ENCODE data around the gene MTMR10. TPM values are rescaled to one million over a fixed set of nuclear protein-coding genes. Genes with fewer than 3 reads are reported as not detected.

Gene MTMR10
- total and polyA plus RNA-seq, 2 donors (not counting 3 experiments of a cell fraction or from before 2014, with no cell fraction given) = 48.3 to 88.5 TPM

DNA sequence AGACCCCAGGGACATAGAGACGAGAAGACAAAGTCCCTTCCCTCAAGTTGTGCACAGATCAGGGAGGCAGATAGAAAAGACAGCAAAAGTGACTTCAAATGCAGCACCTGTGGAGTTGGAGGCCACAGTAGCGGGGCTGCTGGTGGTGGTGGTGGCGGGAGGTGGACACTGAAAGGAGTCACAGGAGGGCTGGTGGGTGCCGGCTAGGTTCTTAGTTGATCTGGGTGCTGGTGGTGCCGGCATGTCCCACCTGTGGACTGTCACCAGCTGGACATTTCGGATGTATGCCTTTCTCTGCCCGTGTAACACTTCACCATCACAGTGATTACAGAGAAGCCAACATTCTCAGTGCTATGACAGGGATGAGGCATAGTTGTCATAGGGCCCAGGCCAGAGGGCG is 49.2 kb upstream of the MTMR10 start:
- no peak overlapping the region for H3K4me3 ChIP-seq (replicated peaks in 1 of 3; ENCODE audit: insufficient read depth in 1 of 3, low read depth in 1 of 3, low read length in 3 of 3)
- no TSS peak for BruUV-seq (replicated peaks)
- no peaks in the 10 kb centered on the region for H3K79me2 ChIP-seq (ENCODE audit: control insufficient read depth, insufficient read depth, low read length)
- dilution Hi-C loops (cut with MboI; ENCODE audit: extremely low pct_ligation_motif_present, low sequenced_read_pairs) (no loop called here), intact Hi-C loops (cut with micrococcal nuclease) (no loop called here)
- ChIA-PET POLR2A (no interaction called here), CTCF (interaction anchor here (0.6 to 1.4 kb wide), 3 partner anchors 45 to 1580 kb away, joined by 3 to 6 read pairs (median 4); no protein-coding TSS in a partner anchor)
- TF ChIP-seq GATA2 (IDR thresholded peaks at IDR 0.05; ENCODE audit: insufficient read depth, insufficient read length, low read depth, low read length) (no peak), EZH2 (IDR thresholded peaks at IDR 0.05; ENCODE audit: borderline replicate concordance, low read depth, low read length, severe bottlenecking) (no peak), POLR2AphosphoS5 (IDR thresholded peaks at IDR 0.05; ENCODE audit: insufficient read depth, low read depth, low read length) (no peak), JUN (IDR thresholded peaks at IDR 0.05; ENCODE audit: borderline replicate concordance, insufficient read depth, insufficient read length, low read depth) (no peak), FOS (IDR thresholded peaks at IDR 0.05; ENCODE audit: borderline replicate concordance, insufficient read depth, low read length) (no peak)
- no peak for DNase-seq (ENCODE audit: low read depth, low spot score)
- no peak for FAIRE-seq
- H3K9me3 ChIP-seq (replicated peaks; ENCODE audit: control insufficient read depth, insufficient read depth, low read length) = no peaks in the 10 kb centered on the region
- H3K4me2 ChIP-seq (ENCODE audit: insufficient read depth, low read length) = no peak overlapping the region
- no peaks in the 10 kb centered on the region for H3K4me1 ChIP-seq (ENCODE audit: control insufficient read depth, extremely low read depth, insufficient read depth, low read length)
- H3K9ac ChIP-seq (replicated peaks; ENCODE audit: extremely low read depth, insufficient read depth, low read length) = no peak overlapping the region
- no peaks in the 10 kb centered on the region for H3K27me3 ChIP-seq (ENCODE audit: control insufficient read depth in 2 of 2, insufficient read depth in 2 of 2, low read length in 2 of 2)
- H3K36me3 ChIP-seq (ENCODE audit: control insufficient read depth in 2 of 2, extremely low read depth in 1 of 2, insufficient read depth in 2 of 2, low read length in 2 of 2) = no peaks in the 10 kb centered on the region
- H4K20me1 ChIP-seq (replicated peaks; ENCODE audit: control insufficient read depth, extremely low read depth, insufficient read depth, low read length) = no peaks in the 10 kb centered on the region
- H3K9me1 ChIP-seq (replicated peaks; ENCODE audit: control insufficient read depth, extremely low read depth, insufficient read depth, low read length) = no peaks in the 10 kb centered on the region
- H3K27ac ChIP-seq (ENCODE audit: insufficient read depth, low read depth, low read length) = no peak overlapping the region
- no peak overlapping the region for H2AFZ ChIP-seq (ENCODE audit: low read depth, low read length)

- dilution Hi-C loops (cut with MboI; ENCODE audit: extremely low pct_ligation_motif_present, low sequenced_read_pairs) = no loop called here
- FAIRE-seq = no peak
- Histone ChIP-seq H3K4me3 (replicated peaks in 1 of 3; ENCODE audit: insufficient read depth in 1 of 3, low read depth in 1 of 3, low read length in 3 of 3) (no peak overlapping the region), H3K4me1 (ENCODE audit: control insufficient read depth, extremely low read depth, insufficient read depth, low read length) (no peaks in the 10 kb centered on the region), H3K9ac (replicated peaks; ENCODE audit: extremely low read depth, insufficient read depth, low read length) (no peak overlapping the region), H3K4me2 (ENCODE audit: insufficient read depth, low read length) (no peak overlapping the region), H3K79me2 (ENCODE audit: control insufficient read depth, insufficient read depth, low read length) (no peaks in the 10 kb centered on the region), H3K9me1 (replicated peaks; ENCODE audit: control insufficient read depth, extremely low read depth, insufficient read depth, low read length) (no peaks in the 10 kb centered on the region), H3K27ac (ENCODE audit: insufficient read depth, low read depth, low read length) (no peak overlapping the region), H4K20me1 (replicated peaks; ENCODE audit: control insufficient read depth, extremely low read depth, insufficient read depth, low read length) (no peaks in the 10 kb centered on the region), H3K36me3 (ENCODE audit: control insufficient read depth in 2 of 2, extremely low read depth in 1 of 2, insufficient read depth in 2 of 2, low read length in 2 of 2) (no peaks in the 10 kb centered on the region), H2AFZ (ENCODE audit: low read depth, low read length) (no peak overlapping the region), H3K9me3 (replicated peaks; ENCODE audit: control insufficient read depth, insufficient read depth, low read length) (no peaks in the 10 kb centered on the region), H3K27me3 (ENCODE audit: control insufficient read depth in 2 of 2, insufficient read depth in 2 of 2, low read length in 2 of 2) (no peaks in the 10 kb centered on the region)
- BruUV-seq (replicated peaks) = no TSS peak
- TF ChIP-seq EZH2 (IDR thresholded peaks at IDR 0.05; ENCODE audit: borderline replicate concordance, low read depth, low read length, severe bottlenecking) (no peak), POLR2A (IDR thresholded peaks at IDR 0.05; ENCODE audit: low read depth, low read length) (no peak), FOS (IDR thresholded peaks at IDR 0.05; ENCODE audit: borderline replicate concordance, insufficient read depth, low read length) (no peak), MYC (IDR thresholded peaks at IDR 0.05; ENCODE audit: low read depth, low read length) (no peak), JUN (IDR thresholded peaks at IDR 0.05; ENCODE audit: borderline replicate concordance, insufficient read depth, insufficient read length, low read depth) (no peak), POLR2AphosphoS5 (IDR thresholded peaks at IDR 0.05; ENCODE audit: insufficient read depth, low read depth, low read length) (no peak), GATA2 (IDR thresholded peaks at IDR 0.05; ENCODE audit: insufficient read depth, insufficient read length, low read depth, low read length) (no peak)
- TF ChIP-seq, protein P1, sequence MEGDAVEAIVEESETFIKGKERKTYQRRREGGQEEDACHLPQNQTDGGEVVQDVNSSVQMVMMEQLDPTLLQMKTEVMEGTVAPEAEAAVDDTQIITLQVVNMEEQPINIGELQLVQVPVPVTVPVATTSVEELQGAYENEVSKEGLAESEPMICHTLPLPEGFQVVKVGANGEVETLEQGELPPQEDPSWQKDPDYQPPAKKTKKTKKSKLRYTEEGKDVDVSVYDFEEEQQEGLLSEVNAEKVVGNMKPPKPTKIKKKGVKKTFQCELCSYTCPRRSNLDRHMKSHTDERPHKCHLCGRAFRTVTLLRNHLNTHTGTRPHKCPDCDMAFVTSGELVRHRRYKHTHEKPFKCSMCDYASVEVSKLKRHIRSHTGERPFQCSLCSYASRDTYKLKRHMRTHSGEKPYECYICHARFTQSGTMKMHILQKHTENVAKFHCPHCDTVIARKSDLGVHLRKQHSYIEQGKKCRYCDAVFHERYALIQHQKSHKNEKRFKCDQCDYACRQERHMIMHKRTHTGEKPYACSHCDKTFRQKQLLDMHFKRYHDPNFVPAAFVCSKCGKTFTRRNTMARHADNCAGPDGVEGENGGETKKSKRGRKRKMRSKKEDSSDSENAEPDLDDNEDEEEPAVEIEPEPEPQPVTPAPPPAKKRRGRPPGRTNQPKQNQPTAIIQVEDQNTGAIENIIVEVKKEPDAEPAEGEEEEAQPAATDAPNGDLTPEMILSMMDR (IDR thresholded peaks at IDR 0.05; ENCODE audit: extremely low read depth in 1 of 2, insufficient read depth in 1 of 2, low read depth in 1 of 2, low read length in 2 of 2) = no peak
- TF ChIP-seq, protein P2, sequence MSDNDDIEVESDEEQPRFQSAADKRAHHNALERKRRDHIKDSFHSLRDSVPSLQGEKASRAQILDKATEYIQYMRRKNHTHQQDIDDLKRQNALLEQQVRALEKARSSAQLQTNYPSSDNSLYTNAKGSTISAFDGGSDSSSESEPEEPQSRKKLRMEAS (IDR thresholded peaks at IDR 0.05; ENCODE audit: insufficient read depth, insufficient read length) = no peak
- CTCF ChIA-PET = interaction anchor here (0.6 to 1.4 kb wide), 2 partner anchors 45 to 1581 kb away, joined by 3 to 6 read pairs; no protein-coding TSS in a partner anchor
- intact Hi-C loops (cut with micrococcal nuclease) = no loop called here
- POLR2A ChIA-PET = no interaction called here
- DNase-seq (ENCODE audit: low read depth, low spot score) = no peak
These were observed 48.5 kb upstream of the MTMR10 start for GRCh38 chr15:31039961-31040360.
